H1 (cell line): Measurements from ENCODE around the gene MRPL55. TPM values are rescaled to one million over a fixed set of nuclear protein-coding genes. Genes with fewer than 3 reads are reported as not detected.

Experiments
- BRCA1 ChIP-seq: IDR thresholded peaks from 2 replicates; pipeline ENCODE4 v1.6.1; 2012; ENCODE audit warnings: low read depth, low read length, improper control_type of control experiment
- HDAC2 ChIP-seq, 2 experiments: fragments of 300-600 bp in 1 of 2; sonication (generic) in 1 of 2; IDR thresholded peaks; 2 replicates each; pipeline ENCODE4 v1.6.1; 2011 to 2012; ENCODE audit warnings: low read depth in 2 of 2, low read length in 2 of 2, mild to moderate bottlenecking in 2 of 2, moderate library complexity in 2 of 2, borderline replicate concordance in 1 of 2, inconsistent platforms in 1 of 2
- POLR2AphosphoS5 ChIP-seq: IDR thresholded peaks from 2 replicates; pipeline ENCODE4 v1.6.1; 2011; ENCODE audit warnings: low read depth, low read length
- POU5F1 ChIP-seq: IDR thresholded peaks from 2 replicates; pipeline ENCODE4 v1.6.1; 2011; ENCODE audit warnings: low read depth, mild to moderate bottlenecking, low read length, moderate library complexity
- polyA plus RNA-seq, 7 experiments: library from polyadenylated mRNA; depleted of rRNA in 3 of 7; stranded (reverse) in 5 of 7; unstranded in 2 of 7; fragments of >200 nt in 5 of 7; fragments of 200-250 nt in 2 of 7; gene quantifications; 1 replicate in 5 of 7; 2 replicates in 1 of 7; 4 replicates in 1 of 7; pipeline versions ENCODE4 v1.2.1 to v1.2.3, GENCODE V29; 2011 to 2013; ENCODE audit warnings: missing spikeins in 2 of 7, mixed read lengths in 2 of 7
- total RNA-seq: library from RNA; stranded (reverse); fragmentation: NEBNext Ultra II Directional; extraction: Animal tissue kit (Norgen Biotek cat#: 25700); gene quantifications from 2 replicates; pipeline ENCODE4 v1.2.1, GENCODE V29; 2021

The MRPL55 gene
- total and polyA plus RNA-seq, 2 of the 8 experiments (the other 6 are each of a cell fraction or from before 2014, with no cell fraction given): 59.0 to 244 TPM

DNA sequence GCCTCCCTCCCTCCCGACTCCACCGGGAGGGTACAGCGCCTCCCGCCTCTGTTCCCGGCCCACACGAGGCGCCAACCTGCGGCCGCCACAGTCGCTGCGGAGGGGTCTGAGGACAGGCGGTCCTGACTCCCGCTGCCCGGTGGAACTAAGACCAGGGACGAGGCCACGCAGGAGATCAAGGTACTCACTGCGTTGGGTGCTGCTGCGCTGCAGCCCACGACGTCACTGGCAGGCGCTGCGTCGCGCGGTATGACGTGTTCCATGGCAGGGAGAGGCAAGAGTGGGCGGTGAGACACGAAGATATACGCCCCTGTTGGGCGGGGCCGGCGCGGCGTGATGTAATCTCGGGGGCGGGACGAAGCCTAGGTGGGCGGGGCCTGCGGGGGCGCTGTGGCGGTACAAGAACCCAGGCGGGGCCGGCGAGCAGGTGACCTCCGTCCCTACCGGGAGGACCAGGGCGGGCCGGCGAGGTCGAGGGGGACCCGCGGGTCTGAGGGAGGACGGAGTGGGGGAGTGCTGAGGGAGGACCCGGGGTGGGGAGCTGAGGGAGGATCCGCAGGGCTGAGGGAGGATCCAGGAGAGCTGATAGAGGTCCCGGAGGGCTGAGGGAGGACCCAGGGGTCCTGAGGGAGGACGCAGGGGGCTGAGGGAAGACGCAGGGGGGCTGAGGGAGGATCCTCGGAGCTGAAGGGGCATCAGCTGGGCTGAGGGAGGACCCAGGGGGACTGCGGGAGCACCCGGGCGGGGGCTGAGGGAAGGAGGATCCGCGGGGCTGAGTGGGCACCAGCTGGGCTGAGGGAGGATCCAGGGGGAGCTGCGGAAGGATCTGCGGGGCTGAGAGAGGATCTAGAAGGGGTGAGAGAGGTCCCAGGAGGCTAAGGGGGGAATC is at the start of gene MRPL55 (continued):
- TF ChIP-seq POU5F1 (no peak), POLR2AphosphoS5 (peak; percentile 98), HDAC2 (IDR thresholded peaks at IDR 0.05; ENCODE audit: borderline replicate concordance in 1 of 2, low read depth in 2 of 2, low read length in 2 of 2) (0 out of 4 replicates have a peak, but pooled peaks of 1 of the 2 experiments have one; percentile 45), BRCA1 (peak; percentile 59)
